Smooth muscle cell (in vitro differentiated cells): ENCODE data around the gene CYP4F22. TPM values are rescaled to one million over a fixed set of nuclear protein-coding genes. Genes with fewer than 3 reads are reported as not detected.
"Not testable (repeated sequence)": the region's sequence is repeated elsewhere in the genome, so short reads cannot be mapped to it uniquely, and the experiment has no call there.

Experiments used
- DNase-seq: peaks from one replicate; lab custom pipeline; 2025; ENCODE audit not compliant: unreplicated experiment; lab: John Stamatoyannopoulos, UW
- H2AFZ ChIP-seq: fragments of 200-600 bp; sonication (generic); 2 replicates; pipeline ENCODE4 v1.6.0; 2016; ENCODE audit warnings: antibody characterized with exemption, low read depth, mild to moderate bottlenecking
- H3F3A ChIP-seq: fragments of 200-600 bp; sonication (generic); 2 replicates; pipeline ENCODE4 v1.6.0; 2017; ENCODE audit warnings: antibody characterized with exemption, low read depth
- H3K27ac ChIP-seq: fragments of 200-600 bp; sonication (generic); 2 replicates; pipeline ENCODE4 v1.5.1; 2016; ENCODE audit warnings: low read depth, mild to moderate bottlenecking
- H3K27me3 ChIP-seq: fragments of 200-600 bp; sonication (generic); 2 replicates; pipeline ENCODE4 v1.6.1; 2016; ENCODE audit warnings: low read depth, mild to moderate bottlenecking
- H3K36me3 ChIP-seq: fragments of 200-600 bp; sonication (generic); 2 replicates; pipeline ENCODE4 v1.5.1; 2016; ENCODE audit warnings: low read depth
- H3K4me1 ChIP-seq: fragments of 200-600 bp; sonication (generic); 2 replicates; pipeline ENCODE4 v1.5.1; 2016; ENCODE audit warnings: low read depth
- H3K4me2 ChIP-seq: fragments of 200-600 bp; sonication (generic); 2 replicates; pipeline ENCODE4 v1.6.0; 2016; ENCODE audit warnings: mild to moderate bottlenecking
- H3K4me3 ChIP-seq: fragments of 200-600 bp; sonication (generic); 2 replicates; pipeline ENCODE4 v1.5.1; 2016; ENCODE audit warnings: mild to moderate bottlenecking
- H3K79me2 ChIP-seq: fragments of 200-600 bp; sonication (generic); 2 replicates; pipeline ENCODE4 v1.6.0; 2016; ENCODE audit warnings: low read depth, mild to moderate bottlenecking
- H3K9ac ChIP-seq: fragments of 200-600 bp; sonication (generic); 2 replicates; pipeline ENCODE4 v1.6.0; 2016; ENCODE audit warnings: low read depth
- H3K9me3 ChIP-seq: fragments of 200-600 bp; sonication (generic); replicated peaks from 2 replicates; pipeline ENCODE4 v1.5.1; 2016; ENCODE audit warnings: low read depth
- H4K20me1 ChIP-seq: fragments of 200-600 bp; sonication (generic); 2 replicates; pipeline ENCODE4 v1.6.0; 2016; ENCODE audit warnings: low read depth
- CTCF ChIP-seq: fragments of 200-600 bp; sonication (generic); IDR thresholded peaks from 2 replicates; pipeline ENCODE4 v1.5.1; 2017; ENCODE audit warnings: borderline replicate concordance, mild to moderate bottlenecking, antibody characterized with exemption; ENCODE audit not compliant: insufficient read depth, poor library complexity, severe bottlenecking
- WGBS: methylation state at CpG from one replicate; pipeline ENCODE4 v1.1.7; 2016; ENCODE audit warnings: low lambda C conversion rate; 5-methylcytosine and 5-hydroxymethylcytosine counted together
- polyA plus RNA-seq: library from polyadenylated mRNA; unstranded; fragments of >200 nt; fragmentation: Nextera tagmentation; extraction: Ambion mirVana; gene quantifications from 2 replicates; pipeline ENCODE4 v1.2.1, GENCODE V29; 2016
- total RNA-seq: library from RNA; depleted of rRNA; stranded (reverse); fragments of >200 nt; gene quantifications from 2 replicates; pipeline ENCODE4 v1.2.3, GENCODE V29; 2014

CYP4F22 gene
- total and polyA plus RNA-seq, 2 experiments from 2014 or later, result not detected

GRCh38 chr19:15529774-15530372 lies 21.5 kb downstream of the CYP4F22 start:
- H3K4me3 ChIP-seq, result no peak overlapping the region
- no peaks in the 10 kb centered on the region for H4K20me1 ChIP-seq
- WGBS, result 54% methylated on average over 8 of the region's 8 CpGs
- no peak for DNase-seq
- no peak overlapping the region for H2AFZ ChIP-seq
- no peaks in the 10 kb centered on the region for H3K36me3 ChIP-seq
- H3K4me2 ChIP-seq, result no peak overlapping the region
- H3K9ac ChIP-seq, result no peak overlapping the region
- H3K27me3 ChIP-seq, result no peaks in the 10 kb centered on the region
- H3K79me2 ChIP-seq, result no peaks in the 10 kb centered on the region
- no peak for TF ChIP-seq CTCF
- H3K27ac ChIP-seq, result no peak overlapping the region
- no peaks in the 10 kb centered on the region for H3K9me3 ChIP-seq
- no peaks in the 10 kb centered on the region for H3F3A ChIP-seq
- H3K4me1 ChIP-seq, result no peaks in the 10 kb centered on the region

- no peak for DNase-seq
- H3K4me2 ChIP-seq, result no peak overlapping the region
- H3F3A ChIP-seq, result no peaks in the 10 kb centered on the region
- WGBS, result 53% methylated on average over 2 of the region's 2 CpGs
- no peaks in the 10 kb centered on the region for H3K4me1 ChIP-seq
- H4K20me1 ChIP-seq, result no peaks in the 10 kb centered on the region
- H3K9ac ChIP-seq, result no peak overlapping the region
- H3K27me3 ChIP-seq, result no peaks in the 10 kb centered on the region
- no peaks in the 10 kb centered on the region for H3K9me3 ChIP-seq
- H3K36me3 ChIP-seq, result no peaks in the 10 kb centered on the region
- no peaks in the 10 kb centered on the region for H3K79me2 ChIP-seq
- H2AFZ ChIP-seq, result no peak overlapping the region
- no peak overlapping the region for H3K27ac ChIP-seq
- no peak for TF ChIP-seq CTCF
- H3K4me3 ChIP-seq, result no peak overlapping the region
Observed at GRCh38 chr19:15532779-15533521, 24.6 kb downstream of the CYP4F22 start.

- not testable (repeated sequence) for H3K4me1 ChIP-seq, H3K4me3 ChIP-seq, DNase-seq, H2AFZ ChIP-seq, H3K27me3 ChIP-seq, H3K79me2 ChIP-seq, H3K27ac ChIP-seq, H3K9me3 ChIP-seq, H4K20me1 ChIP-seq, H3F3A ChIP-seq, H3K9ac ChIP-seq, H3K36me3 ChIP-seq, H3K4me2 ChIP-seq
- WGBS, result 64% methylated on average over 4 of the region's 4 CpGs
Observed at GRCh38 chr19:15533522-15533830, 25.2 kb downstream of the CYP4F22 start.

GRCh38 chr19:15534957-15535864 lies 26.9 kb downstream of the CYP4F22 start:
- H3K4me1 ChIP-seq, result no peaks in the 10 kb centered on the region
- no peak for TF ChIP-seq CTCF
- no peaks in the 10 kb centered on the region for H4K20me1 ChIP-seq
- no peaks in the 10 kb centered on the region for H3K36me3 ChIP-seq
- H3K27ac ChIP-seq, result no peak overlapping the region
- no peaks in the 10 kb centered on the region for H3K79me2 ChIP-seq
- no peak for DNase-seq
- no peaks in the 10 kb centered on the region for H3K27me3 ChIP-seq
- no peak overlapping the region for H2AFZ ChIP-seq
- H3F3A ChIP-seq, result no peaks in the 10 kb centered on the region
- no peak overlapping the region for H3K9ac ChIP-seq
- 57% methylated on average over 4 of the region's 6 CpGs for WGBS
- no peak overlapping the region for H3K4me3 ChIP-seq
- H3K4me2 ChIP-seq, result no peak overlapping the region
- H3K9me3 ChIP-seq, result no peaks in the 10 kb centered on the region
